Aorta (tissue), 5 donors: ENCODE results near the gene TET2. TPM values are rescaled to one million over a fixed set of nuclear protein-coding genes. Genes with fewer than 3 reads are reported as not detected.

Experiments used
- ATAC-seq: fragments of 200-7000 bp; cut with Tn5 transposase; one replicate; pipeline ENCODE4 v1.9.1; 2022; ENCODE audit warnings: moderate library complexity; ENCODE audit not compliant: low FRiP score
- DNase-seq, 2 donors: peaks; one replicate each; pipeline ENCODE4 v3.0.0-alpha.2; 2020
- H3K27ac ChIP-seq, 2 donors: one replicate each; pipeline ENCODE4 v1.5.1; 2013; ENCODE audit warnings: low read length in 2 of 2, mild to moderate bottlenecking in 2 of 2, moderate library complexity in 2 of 2, control low read depth in 1 of 2, inconsistent platforms in 1 of 2, low read depth in 1 of 2
- H3K27me3 ChIP-seq, 2 donors: one replicate each; pipeline ENCODE4 v1.6.1; 2013; ENCODE audit warnings: control low read depth in 1 of 2, low read length in 1 of 2, mild to moderate bottlenecking in 1 of 2, moderate library complexity in 1 of 2; ENCODE audit not compliant: insufficient read depth in 2 of 2, control insufficient read depth in 1 of 2
- H3K36me3 ChIP-seq, 2 donors: one replicate each; pipeline ENCODE4 v1.6.1; 2013; ENCODE audit warnings: control low read depth in 1 of 2, low read length in 1 of 2, mild to moderate bottlenecking in 1 of 2; ENCODE audit not compliant: insufficient read depth in 2 of 2, control insufficient read depth in 1 of 2
- H3K4me1 ChIP-seq, 2 donors: one replicate each; pipeline ENCODE4 v1.6.1; 2013; ENCODE audit warnings: low read length in 2 of 2, control low read depth in 1 of 2, mild to moderate bottlenecking in 1 of 2, moderate library complexity in 1 of 2; ENCODE audit not compliant: insufficient read depth in 2 of 2, control insufficient read depth in 1 of 2
- H3K4me3 ChIP-seq, 2 donors: one replicate each; pipeline ENCODE4 v1.5.1; 2013; ENCODE audit warnings: low read length in 2 of 2, control low read depth in 1 of 2, mild to moderate bottlenecking in 1 of 2
- H3K9me3 ChIP-seq: one replicate; pipeline ENCODE4 v1.6.1; 2013; ENCODE audit warnings: mild to moderate bottlenecking, low read length; ENCODE audit not compliant: control insufficient read depth
- WGBS, 2 donors: extraction: QIAGEN DNeasy Blood & Tissue Kit; methylation state at CpG; one replicate each; pipeline ENCODE4 v1.1.7; 2013; 5-methylcytosine and 5-hydroxymethylcytosine counted together
- intact Hi-C, 2 donors: fragments of 100-400 bp; cut with DNase I; formaldehyde crosslinking; loops; one replicate each; pipeline versions ENCODE4 v1.14.2 to v1.15.0; 2022
- polyA plus RNA-seq, 2 donors: library from polyadenylated mRNA; stranded (reverse); fragments of 200-250 nt; gene quantifications; one replicate each; pipeline ENCODE4 v1.2.3, GENCODE V29; 2013
- total RNA-seq, 2 donors: library from RNA; stranded (reverse); fragmentation: NEBNext Ultra II Directional; extraction: Animal tissue kit (Norgen Biotek cat#: 25700); gene quantifications; one replicate each; pipeline ENCODE4 v1.2.1, GENCODE V29; 2021
- donor health status: healthy with polysubstance abuse.
- donor health status: Bipolar disorder and iron deficiency.
- donor health status: DM: no; HTN: no; CAD: no.
- donor health status: DM: no; HTN: no; CAD: no.
- donor health status: DM: yes; HTN: yes; CAD: no.

The TET2 gene
- total and polyA plus RNA-seq, 4 donors: 2.0 to 40.9 (median 21.8) TPM

DNA sequence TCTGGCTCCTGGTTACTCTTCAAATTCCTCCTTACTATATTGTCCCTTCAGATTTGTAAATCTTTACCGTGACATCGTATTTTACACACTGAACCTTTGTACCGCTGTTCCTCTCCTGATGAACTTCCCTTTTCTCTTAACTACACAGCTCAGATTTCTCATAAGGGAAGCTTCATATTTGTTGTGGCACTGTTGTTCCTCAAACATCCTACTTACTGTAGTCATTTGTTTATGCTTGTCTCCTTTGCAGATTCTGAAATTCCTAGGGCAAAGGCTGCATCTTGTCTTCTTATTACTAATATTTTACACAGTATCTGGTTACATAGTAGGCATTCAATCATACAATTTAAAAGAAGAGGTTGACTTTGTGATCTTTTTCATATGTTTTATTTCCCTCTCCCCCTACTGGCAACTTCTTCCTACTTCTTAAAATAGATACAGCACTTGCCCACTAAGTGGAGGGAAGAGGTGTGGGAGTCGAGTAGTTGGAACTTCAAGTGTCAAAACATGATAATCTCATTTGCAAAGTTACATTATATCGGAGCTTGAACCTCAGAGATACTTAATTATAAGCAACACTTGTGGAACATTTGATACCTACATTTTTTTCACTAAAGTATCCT, 50.0 kb downstream of the TET2 start:
- Histone ChIP-seq H3K9me3 (no peaks in the 10 kb centered on the region), H3K27ac (no peak overlapping the region), H3K27me3 (no peaks in the 10 kb centered on the region), H3K36me3 (no peaks in the 10 kb centered on the region), H3K4me1 (peaks cover 3 to 6% of the 10 kb centered on the region in 2 donors), H3K4me3 (no peak overlapping the region)
- intact Hi-C loops: no loop called here
- no peak for DNase-seq
- WGBS, 2 donors: 67 to 70% methylated on average over 5 of the region's 5 CpGs
- ATAC-seq: no peak

DNA sequence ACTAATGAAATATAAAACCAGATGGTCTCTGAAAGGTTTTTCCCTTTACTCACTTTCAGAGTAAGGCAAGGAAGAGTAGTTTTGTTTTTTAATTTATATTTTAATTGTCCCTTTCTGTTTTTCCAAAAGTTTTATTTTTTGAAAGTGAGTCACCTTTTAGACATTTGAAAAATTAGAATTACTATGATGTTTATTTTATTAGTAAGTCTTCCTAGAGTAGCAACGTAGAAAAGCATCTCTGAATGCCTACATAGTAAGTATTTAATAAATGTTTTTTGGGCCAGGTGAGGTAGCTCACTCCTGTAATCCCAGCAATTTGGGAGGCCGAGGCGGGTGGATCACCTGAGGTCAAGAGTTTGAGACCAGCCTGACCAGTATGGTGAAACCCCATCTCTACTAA, 51.1 kb downstream of the TET2 start:
- DNase-seq: no peak
- intact Hi-C loops: no loop called here
- H3K9me3 ChIP-seq: no peaks in the 10 kb centered on the region
- no peak overlapping the region for H3K27ac ChIP-seq
- H3K36me3 ChIP-seq: no peaks in the 10 kb centered on the region
- WGBS, 2 donors: 50 to 52% methylated on average over 3 of the region's 3 CpGs
- no peak for ATAC-seq
- H3K27me3 ChIP-seq: no peaks in the 10 kb centered on the region
- no peak overlapping the region for H3K4me3 ChIP-seq
- peaks cover 3 to 6% of the 10 kb centered on the region in 2 donors for H3K4me1 ChIP-seq

DNA sequence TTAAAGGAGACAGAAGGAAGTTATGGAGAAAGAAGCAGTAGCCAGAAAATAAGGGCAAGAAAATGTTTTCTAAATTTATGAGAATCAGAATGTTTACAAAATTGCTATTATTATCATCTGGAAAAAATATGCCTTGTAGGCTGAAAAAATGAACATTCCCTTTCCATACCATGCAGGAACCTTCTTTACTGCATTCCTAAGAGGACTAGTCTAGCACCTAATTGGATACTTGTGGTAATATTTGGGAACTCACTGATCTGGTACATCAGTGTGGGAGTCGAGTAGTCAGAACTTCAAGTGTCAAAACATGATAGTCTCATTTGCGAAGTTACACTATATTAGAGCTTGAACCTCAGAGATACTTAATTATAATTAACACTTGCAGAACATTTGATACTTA, 51.9 kb downstream of the TET2 start:
- Histone ChIP-seq H3K4me1 (peaks cover 3% of the 10 kb centered on the region in 2 donors), H3K36me3 (no peaks in the 10 kb centered on the region), H3K9me3 (no peaks in the 10 kb centered on the region), H3K4me3 (no peak overlapping the region), H3K27me3 (no peaks in the 10 kb centered on the region), H3K27ac (no peak overlapping the region)
- intact Hi-C loops: no loop called here
- ATAC-seq (no peak), DNase-seq (no peak)
- 91% methylated on average over 2 of the region's 2 CpGs for WGBS, 2 donors

DNA sequence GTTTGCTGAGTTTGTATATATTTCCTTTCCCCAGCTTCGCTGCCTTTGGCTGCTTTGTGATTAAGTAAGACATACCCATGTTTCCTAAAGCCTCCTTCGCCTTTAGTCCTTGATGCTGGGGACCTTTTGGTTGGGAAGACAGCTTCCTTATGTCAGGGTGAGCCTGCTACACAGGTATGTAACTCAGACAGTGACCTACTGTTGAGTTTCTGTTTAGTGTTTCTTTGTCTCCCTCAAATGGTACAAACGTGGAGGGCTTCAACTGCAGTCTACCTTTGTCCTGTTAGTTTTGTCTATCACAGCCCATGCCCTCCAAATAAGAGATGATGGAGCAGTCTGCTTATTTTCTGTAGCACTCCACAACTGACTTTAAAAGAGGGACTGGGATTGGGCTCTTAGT, 59.5 kb downstream of the TET2 start:
- H3K4me1 ChIP-seq: no peaks in the 10 kb centered on the region
- no peak overlapping the region for H3K27ac ChIP-seq
- H3K9me3 ChIP-seq: no peaks in the 10 kb centered on the region
- no peaks in the 10 kb centered on the region for H3K36me3 ChIP-seq
- WGBS, 2 donors: 75 to 80% methylated on average over 3 of the region's 3 CpGs
- H3K4me3 ChIP-seq: no peak overlapping the region
- intact Hi-C loops: no loop called here
- H3K27me3 ChIP-seq: no peaks in the 10 kb centered on the region
- no peak for ATAC-seq
- no peak for DNase-seq

DNA sequence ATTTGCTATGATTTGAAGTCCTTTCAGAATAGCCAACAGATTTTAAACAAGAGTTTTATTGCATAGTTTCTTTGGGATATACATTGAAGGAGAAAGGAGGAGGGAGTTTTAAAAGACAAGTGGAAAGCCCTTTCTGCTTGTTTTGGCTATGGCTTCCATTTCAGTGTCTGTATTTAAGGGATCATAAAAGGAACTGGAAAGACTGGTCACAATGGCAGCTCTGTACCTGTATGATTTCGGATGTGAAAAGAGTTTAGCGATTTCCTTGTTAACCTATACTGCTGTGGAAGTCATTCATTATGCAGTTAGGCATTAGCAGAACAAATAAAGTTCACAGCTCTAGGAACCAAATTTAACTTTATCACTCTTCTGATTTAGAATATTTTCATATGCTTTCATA, 60.7 kb downstream of the TET2 start:
- DNase-seq: no peak
- Histone ChIP-seq H3K27ac (no peak overlapping the region), H3K27me3 (no peaks in the 10 kb centered on the region), H3K36me3 (no peaks in the 10 kb centered on the region), H3K4me1 (no peaks in the 10 kb centered on the region), H3K4me3 (no peak overlapping the region), H3K9me3 (no peaks in the 10 kb centered on the region)
- intact Hi-C loops: no loop called here
- ATAC-seq: no peak
- WGBS, 2 donors: 96 to 97% methylated on average over 2 of the region's 2 CpGs

DNA sequence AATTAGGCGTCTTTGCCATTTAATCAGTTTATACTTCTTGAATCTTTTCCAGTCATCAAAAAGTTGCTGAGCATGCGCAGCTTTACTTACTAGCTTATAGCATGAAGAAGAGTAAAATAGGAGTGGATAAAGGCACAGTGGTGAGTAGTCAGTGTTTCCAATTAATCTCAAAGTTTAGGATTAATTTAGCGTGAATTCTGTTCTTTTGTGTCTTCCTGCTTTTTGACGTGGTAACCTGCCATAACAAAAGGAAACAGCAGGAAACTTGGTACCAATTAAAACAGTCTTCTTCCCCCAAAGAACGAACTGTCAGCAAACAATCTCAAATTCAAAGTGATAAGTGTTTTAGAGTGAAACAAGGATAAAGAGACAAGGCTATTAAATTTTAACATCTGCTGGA, 61.9 kb downstream of the TET2 start:
- Histone ChIP-seq H3K27ac (no peak overlapping the region), H3K36me3 (no peaks in the 10 kb centered on the region), H3K9me3 (no peaks in the 10 kb centered on the region), H3K4me3 (no peak overlapping the region), H3K27me3 (no peaks in the 10 kb centered on the region), H3K4me1 (no peaks in the 10 kb centered on the region)
- WGBS, 2 donors: 87 to 91% methylated on average over 5 of the region's 5 CpGs
- DNase-seq (no peak), ATAC-seq (no peak)
- intact Hi-C loops: no loop called here

DNA sequence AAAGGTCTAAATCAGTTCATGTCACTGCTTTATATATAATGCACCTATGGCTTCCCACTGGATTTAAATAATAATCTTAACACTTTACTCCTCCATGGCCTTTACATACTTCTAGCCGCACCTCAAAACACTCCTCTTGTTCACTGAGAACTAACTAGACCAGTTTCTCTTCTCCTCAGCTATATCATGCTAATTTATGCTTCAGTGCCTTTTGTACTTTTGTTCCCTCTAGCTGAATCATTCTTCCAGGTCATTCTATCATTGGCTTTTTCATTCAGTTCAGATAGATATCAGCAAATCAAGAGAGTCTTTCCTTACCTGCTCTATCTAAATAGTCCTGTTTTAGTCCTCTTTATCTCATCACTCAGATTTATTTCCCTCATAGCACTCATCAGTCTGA, 64.2 kb downstream of the TET2 start:
- ATAC-seq (no peak), DNase-seq (no peak)
- no peak overlapping the region for H3K27ac ChIP-seq
- no peaks in the 10 kb centered on the region for H3K4me1 ChIP-seq
- intact Hi-C loops: no loop called here
- no peaks in the 10 kb centered on the region for H3K27me3 ChIP-seq
- WGBS, 2 donors: 97 to 99% methylated on average over 1 of the region's 1 CpG
- H3K36me3 ChIP-seq: no peaks in the 10 kb centered on the region
- no peak overlapping the region for H3K4me3 ChIP-seq
- H3K9me3 ChIP-seq: no peaks in the 10 kb centered on the region

DNA sequence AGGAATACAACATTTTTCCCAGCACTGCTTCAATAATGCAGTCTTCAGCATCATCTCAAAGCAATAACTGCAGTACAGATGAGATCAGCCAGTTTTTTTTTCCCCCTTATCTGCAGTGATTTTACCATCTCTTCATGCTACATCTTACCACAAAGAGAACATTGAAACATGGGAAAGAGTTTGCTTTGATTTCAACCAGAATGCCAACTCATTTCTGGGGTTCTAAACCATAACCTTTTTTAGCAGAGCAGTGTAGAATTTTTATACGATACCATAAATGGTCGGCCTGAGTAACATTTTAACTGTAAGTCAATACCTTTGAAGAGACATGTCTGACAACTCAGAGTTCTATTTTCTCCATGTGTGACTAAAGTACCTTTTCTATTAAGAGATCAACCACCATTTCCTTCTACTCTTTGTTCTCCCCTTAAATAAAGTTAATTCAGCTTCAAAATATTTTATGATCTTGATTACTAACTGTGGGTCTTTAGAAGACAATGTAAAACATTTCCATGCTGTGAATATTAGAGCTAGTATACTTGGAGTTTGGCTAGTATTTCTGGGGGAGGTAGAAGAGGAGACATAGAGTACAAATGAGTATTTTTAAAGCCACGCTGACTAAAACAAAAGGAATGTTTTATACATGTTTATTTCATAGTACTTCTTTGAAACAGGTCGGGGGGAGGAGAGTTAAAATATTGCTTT, 69.1 kb downstream of the TET2 start:
- intact Hi-C loops: no loop called here
- H3K27me3 ChIP-seq: no peaks in the 10 kb centered on the region
- ATAC-seq (no peak), DNase-seq (no peak)
- H3K9me3 ChIP-seq: no peaks in the 10 kb centered on the region
- 10 to 19% methylated on average over 4 of the region's 4 CpGs for WGBS, 2 donors
- no peaks in the 10 kb centered on the region for H3K36me3 ChIP-seq
- H3K4me1 ChIP-seq: no peaks in the 10 kb centered on the region
- H3K27ac ChIP-seq: peak overlapping the region in 1 of 2 donors; percentile 82
- no peak overlapping the region for H3K4me3 ChIP-seq

DNA sequence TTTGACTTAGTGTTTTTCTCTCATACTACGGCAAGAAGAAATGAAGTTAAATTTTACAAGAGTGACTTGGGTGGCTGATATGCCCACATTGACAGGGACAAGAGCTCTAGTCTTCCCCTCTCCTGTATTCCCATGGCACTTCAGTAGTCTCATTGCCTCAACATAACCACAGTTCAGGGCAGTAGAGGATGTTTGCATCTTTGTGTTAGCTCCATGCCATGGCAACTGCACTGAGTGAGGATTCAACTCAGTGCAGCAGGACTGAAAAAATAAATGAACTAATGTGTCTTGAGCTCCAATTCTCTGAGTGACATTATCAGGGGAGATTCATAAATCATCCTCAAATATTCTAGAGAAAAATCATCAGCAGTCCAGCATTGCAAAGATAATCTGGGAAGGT, 78.8 kb downstream of the TET2 start:
- Histone ChIP-seq H3K4me1 (no peaks in the 10 kb centered on the region), H3K27ac (no peak overlapping the region), H3K27me3 (no peaks in the 10 kb centered on the region), H3K36me3 (no peaks in the 10 kb centered on the region), H3K4me3 (no peak overlapping the region), H3K9me3 (no peaks in the 10 kb centered on the region)
- intact Hi-C loops: no loop called here
- no peak for DNase-seq
- ATAC-seq: no peak
- WGBS, 2 donors: 97 to 100% methylated on average over 1 of the region's 1 CpG
